Immature natural killer cell (primary cell): ENCODE results near the gene STIMATE. TPM values are rescaled to one million over a fixed set of nuclear protein-coding genes. Genes with fewer than 3 reads are reported as not detected.
A peak's percentile ranks its signal among the peaks of the same experiment; 100 is the strongest.

ENCODE experiments used
- DNase-seq, 3 donors: peaks; one replicate each; pipeline ENCODE4 v3.0.0; 2022; ENCODE audit warnings: mixed read lengths in 1 of 3
- H3K27ac Mint-ChIP-seq, 6 donors: one replicate each; pipeline ENCODE4 v1.8.0; 2020; ENCODE audit warnings: mixed read lengths in 6 of 6, mild to moderate bottlenecking in 5 of 6, inconsistent platforms in 4 of 6, moderate library complexity in 3 of 6
- H3K27me3 Mint-ChIP-seq, 3 donors: one replicate each; pipeline ENCODE4 v1.8.0; 2020 to 2021; ENCODE audit warnings: low read depth in 3 of 3, mild to moderate bottlenecking in 3 of 3, mixed read lengths in 3 of 3, moderate library complexity in 3 of 3, inconsistent platforms in 1 of 3
- H3K36me3 Mint-ChIP-seq, 3 donors: one replicate each; pipeline ENCODE4 v1.8.0; 2020; ENCODE audit warnings: mixed read lengths in 3 of 3, inconsistent platforms in 2 of 3, mild to moderate bottlenecking in 2 of 3
- H3K4me1 Mint-ChIP-seq, 2 donors: one replicate each; pipeline ENCODE4 v1.8.0; 2020; ENCODE audit warnings: inconsistent platforms in 2 of 2, mild to moderate bottlenecking in 2 of 2, mixed read lengths in 2 of 2, moderate library complexity in 1 of 2
- H3K4me3 Mint-ChIP-seq, 5 donors: one replicate each; pipeline ENCODE4 v1.8.0; 2020; ENCODE audit warnings: mild to moderate bottlenecking in 5 of 5, mixed read lengths in 5 of 5, inconsistent platforms in 3 of 5, moderate library complexity in 3 of 5
- H3K9me3 Mint-ChIP-seq, 6 donors: one replicate each; pipeline ENCODE4 v1.8.0; 2020; ENCODE audit warnings: mild to moderate bottlenecking in 6 of 6, mixed read lengths in 6 of 6, inconsistent platforms in 4 of 6, moderate library complexity in 3 of 6
- polyA plus RNA-seq, 3 donors: library from polyadenylated mRNA; unstranded; fragments of 300-500 nt; fragmentation: Illumina TruSeq; gene quantifications; one replicate each; pipeline ENCODE4 v1.2.3, GENCODE V29; 2021

The STIMATE gene
- polyA plus RNA-seq, 3 donors from 2014 or later = 3.3 to 11.0 (median 8.2) TPM

DNA sequence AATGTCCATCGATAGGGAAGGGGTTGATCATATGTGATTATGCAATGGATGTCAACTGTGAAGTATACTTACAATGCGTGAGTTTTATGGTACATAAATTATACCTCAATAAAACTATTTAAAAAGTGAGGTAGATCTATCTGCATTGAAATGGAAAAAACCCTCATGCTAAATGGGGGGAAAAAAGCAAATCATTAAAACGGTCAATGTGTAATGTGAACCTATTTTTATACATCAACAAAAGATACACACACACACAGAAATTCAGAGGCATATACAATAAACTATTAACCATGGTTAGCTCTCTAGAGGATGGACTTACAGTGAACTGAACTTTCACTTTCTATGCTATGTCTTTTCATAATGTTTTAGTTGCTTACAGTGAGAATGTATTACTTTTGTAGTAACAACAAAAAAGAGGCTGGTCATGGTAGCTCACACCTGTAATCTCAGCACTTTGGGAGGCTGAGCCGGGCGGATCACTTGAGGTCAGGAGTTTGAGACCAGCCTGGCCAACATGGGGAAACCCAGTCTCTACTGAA lies 23.1 kb downstream of the STIMATE start:
- peak overlapping the region in 3 of 6 donors; percentile 14 to 53 (median 24) for H3K27ac Mint-ChIP-seq
- peak overlapping the region; percentile 1 to 62 (median 47) for H3K4me3 Mint-ChIP-seq
- peaks cover 0 to 3% (median 1%) of the 10 kb centered on the region in 3 donors for H3K27me3 Mint-ChIP-seq
- no peak for DNase-seq
- H3K9me3 Mint-ChIP-seq = no peaks in the 10 kb centered on the region
- peaks cover 46 to 67% of the 10 kb centered on the region in 2 donors for H3K4me1 Mint-ChIP-seq
- H3K36me3 Mint-ChIP-seq = peaks cover 0 to 6% (median 3%) of the 10 kb centered on the region in 3 donors

DNA sequence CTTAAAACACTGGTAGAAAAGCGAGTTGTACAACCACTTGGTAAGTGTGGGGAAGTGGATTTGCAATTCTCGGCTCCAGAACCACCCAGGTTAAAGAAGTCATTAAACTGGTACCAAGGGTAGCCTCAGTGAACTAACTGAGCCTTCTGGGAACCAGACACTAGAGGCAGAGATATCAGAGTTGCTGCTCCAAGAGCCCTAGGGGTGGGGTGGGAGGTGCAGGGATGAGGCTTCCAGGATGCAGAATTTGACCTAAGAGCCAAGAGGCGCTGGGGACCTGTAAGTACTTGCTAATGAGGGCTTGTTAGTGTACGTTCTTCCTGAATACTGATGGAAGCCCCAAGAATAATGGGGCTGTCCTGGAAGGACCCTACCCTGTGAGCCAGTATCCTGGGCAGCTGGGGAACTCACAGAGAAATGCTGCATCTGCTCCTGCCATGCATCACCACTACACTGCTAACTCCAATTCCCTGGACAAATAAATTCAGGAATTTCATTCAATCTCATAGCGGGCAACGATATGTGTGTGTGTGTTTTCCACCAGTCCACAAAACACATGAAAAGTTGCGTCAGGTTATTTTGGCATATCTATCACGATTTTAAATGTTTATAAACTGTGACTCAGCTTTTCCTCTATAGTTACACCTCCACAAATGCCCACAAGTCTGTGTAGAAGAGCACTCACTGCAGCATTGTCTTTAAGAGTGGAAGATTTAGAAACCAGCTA lies 23.8 kb downstream of the STIMATE start:
- Mint-ChIP-seq H3K27me3 (peaks cover 0 to 3% (median 1%) of the 10 kb centered on the region in 3 donors), H3K36me3 (no peaks in the 10 kb centered on the region), H3K27ac (peak overlapping the region in 1 of 6 donors; percentile 17), H3K4me1 (peaks cover 46 to 62% of the 10 kb centered on the region in 2 donors), H3K9me3 (no peaks in the 10 kb centered on the region), H3K4me3 (no peak overlapping the region)
- no peak for DNase-seq

DNA sequence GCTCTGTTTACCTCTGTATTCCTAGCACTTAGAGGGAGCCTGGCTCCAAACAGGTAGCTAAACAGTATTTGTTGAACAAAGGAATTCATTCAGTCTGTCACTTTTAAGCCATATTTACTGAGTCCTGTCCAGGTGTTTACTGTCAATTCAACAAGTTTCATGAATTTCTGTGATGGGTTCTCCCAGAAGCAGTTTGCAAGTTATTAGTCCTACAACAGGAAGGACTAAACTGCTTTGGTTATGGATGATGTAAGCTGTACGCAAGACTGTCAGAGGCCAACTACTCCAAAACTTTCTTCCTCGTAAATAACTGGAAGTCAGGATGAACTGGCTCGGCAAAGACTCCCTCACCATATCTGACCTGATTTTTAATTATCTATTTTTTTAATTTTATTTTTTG lies 25.1 kb downstream of the STIMATE start:
- Mint-ChIP-seq H3K36me3 (no peaks in the 10 kb centered on the region), H3K27me3 (peaks cover 0 to 3% (median 1%) of the 10 kb centered on the region in 3 donors), H3K9me3 (no peaks in the 10 kb centered on the region), H3K27ac (no peak overlapping the region), H3K4me3 (no peak overlapping the region), H3K4me1 (peaks cover 46 to 61% of the 10 kb centered on the region in 2 donors)
- DNase-seq = no peak

DNA sequence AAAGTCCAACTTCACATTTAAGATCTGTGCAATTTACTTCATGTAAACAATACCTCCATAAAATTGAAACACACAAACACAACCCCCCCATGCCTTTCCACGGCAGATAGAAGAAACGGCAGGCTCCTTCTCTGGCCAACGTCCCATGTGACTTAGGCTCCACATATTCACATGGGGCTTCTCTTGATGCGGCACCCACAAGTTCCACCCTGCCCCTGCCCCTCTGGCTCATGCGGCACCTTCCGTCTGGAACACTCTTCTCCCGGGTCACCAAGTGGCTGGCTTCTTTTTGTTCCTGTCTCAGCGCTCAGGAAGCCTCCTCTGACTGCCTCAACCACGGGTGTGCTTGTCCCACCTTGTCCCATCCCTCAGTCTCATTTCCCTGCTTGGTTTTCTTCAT lies 25.6 kb downstream of the STIMATE start:
- no peak for DNase-seq
- Mint-ChIP-seq H3K9me3 (no peaks in the 10 kb centered on the region), H3K27me3 (peaks cover 0 to 3% (median 1%) of the 10 kb centered on the region in 3 donors), H3K36me3 (no peaks in the 10 kb centered on the region), H3K4me3 (no peak overlapping the region), H3K4me1 (peaks cover 46 to 61% of the 10 kb centered on the region in 2 donors), H3K27ac (peak overlapping the region in 1 of 6 donors; percentile 18)

DNA sequence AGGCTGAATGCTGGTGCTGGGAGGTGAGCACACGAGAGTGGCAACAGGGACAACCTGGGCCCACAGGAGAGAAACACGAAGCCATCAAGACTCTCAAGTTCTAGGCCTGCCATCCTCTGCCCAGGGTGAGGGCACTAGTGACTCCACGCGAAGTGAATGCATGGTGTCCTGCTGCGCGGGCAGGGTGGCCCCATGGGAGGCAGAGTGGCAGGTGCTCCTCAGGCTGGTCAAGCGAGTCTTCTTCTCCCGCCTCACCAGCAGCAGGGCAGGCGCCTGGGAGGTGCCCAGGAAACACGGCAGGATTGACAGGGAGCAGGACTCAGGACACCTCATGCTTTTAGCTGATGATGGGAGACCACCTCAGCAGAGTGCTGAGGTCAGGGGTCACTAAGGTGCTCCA lies 26.9 kb downstream of the STIMATE start:
- peaks cover 37 to 48% of the 10 kb centered on the region in 2 donors for H3K4me1 Mint-ChIP-seq
- H3K9me3 Mint-ChIP-seq = no peaks in the 10 kb centered on the region
- no peak overlapping the region for H3K27ac Mint-ChIP-seq
- peaks cover 4 to 8% (median 7%) of the 10 kb centered on the region in 3 donors for H3K36me3 Mint-ChIP-seq
- H3K27me3 Mint-ChIP-seq = peaks cover 0 to 6% (median 1%) of the 10 kb centered on the region in 3 donors
- no peak overlapping the region for H3K4me3 Mint-ChIP-seq
- no peak for DNase-seq

DNA sequence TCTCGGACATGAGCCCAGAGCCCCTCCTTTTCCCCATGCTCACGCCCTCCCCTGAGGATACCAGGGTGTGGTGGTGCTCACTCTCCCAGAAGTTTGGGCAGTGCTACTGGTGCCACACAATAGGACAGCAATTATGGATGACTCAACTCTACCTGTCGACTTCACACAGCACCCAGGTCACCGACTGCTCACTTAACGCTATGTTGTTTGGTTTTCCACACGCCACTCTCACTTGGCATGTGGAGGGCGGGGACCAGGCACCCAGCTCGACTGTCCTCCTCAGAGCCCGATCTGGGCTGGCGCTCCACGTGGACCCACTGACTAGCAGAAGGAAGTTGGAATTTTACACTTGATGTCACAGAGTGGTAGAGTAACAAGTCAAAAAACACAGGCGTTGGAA lies 30.9 kb downstream of the STIMATE start:
- DNase-seq = no peak
- peaks cover 0 to 3% (median 1%) of the 10 kb centered on the region in 3 donors for H3K27me3 Mint-ChIP-seq
- peaks cover 11 to 27% of the 10 kb centered on the region in 2 donors for H3K4me1 Mint-ChIP-seq
- H3K27ac Mint-ChIP-seq = no peak overlapping the region
- H3K4me3 Mint-ChIP-seq = no peak overlapping the region
- H3K9me3 Mint-ChIP-seq = peaks cover 0 to 9% (median 3%) of the 10 kb centered on the region in 6 donors
- H3K36me3 Mint-ChIP-seq = peaks cover 16 to 27% (median 16%) of the 10 kb centered on the region in 3 donors

DNA sequence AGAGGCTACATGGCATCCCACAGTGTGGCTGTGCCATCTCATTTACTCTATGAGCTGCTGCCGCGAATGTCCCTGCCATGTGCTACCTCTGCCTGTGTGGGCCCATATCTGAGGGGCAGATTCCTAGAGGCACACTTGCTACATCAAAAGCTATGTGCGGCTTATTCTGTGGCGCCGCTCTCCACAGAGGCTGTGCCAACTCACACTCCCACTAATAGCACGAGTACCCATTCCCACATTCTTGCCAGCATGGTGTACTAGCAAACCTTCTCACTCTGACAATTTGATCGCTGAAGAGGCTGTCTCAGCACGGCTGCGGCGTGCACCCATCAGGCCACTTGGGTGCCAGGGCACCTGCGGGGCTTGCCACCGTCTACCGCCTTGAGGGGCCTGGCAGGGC lies 31.4 kb downstream of the STIMATE start:
- DNase-seq = no peak
- Mint-ChIP-seq H3K27ac (no peak overlapping the region), H3K9me3 (peaks cover 0 to 9% (median 3%) of the 10 kb centered on the region in 6 donors), H3K4me3 (no peak overlapping the region), H3K27me3 (peaks cover 0 to 4% (median 3%) of the 10 kb centered on the region in 3 donors), H3K36me3 (peaks cover 16 to 27% (median 16%) of the 10 kb centered on the region in 3 donors), H3K4me1 (peaks cover 11 to 25% of the 10 kb centered on the region in 2 donors)

DNA sequence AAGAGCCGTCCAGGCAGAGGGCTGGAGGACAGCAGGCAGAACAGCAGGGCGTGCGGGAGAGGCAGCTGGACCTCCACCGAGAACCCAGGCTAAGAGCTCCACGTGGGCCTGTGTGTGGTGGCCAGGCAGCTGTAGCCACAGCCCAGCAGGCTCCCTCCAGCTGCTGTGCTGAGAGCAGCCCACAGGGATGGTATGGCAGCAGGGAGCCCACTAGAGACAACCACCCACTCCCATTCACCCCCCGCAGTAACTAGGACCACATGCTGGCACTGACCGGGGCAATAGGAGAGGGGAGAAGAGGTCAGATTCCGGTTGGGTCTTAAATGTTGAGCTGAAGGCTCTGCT lies 37.0 kb downstream of the STIMATE start:
- H3K27me3 Mint-ChIP-seq = peaks cover 0 to 3% (median 0%) of the 10 kb centered on the region in 3 donors
- H3K9me3 Mint-ChIP-seq = peaks cover 0 to 9% (median 3%) of the 10 kb centered on the region in 6 donors
- H3K4me1 Mint-ChIP-seq = peaks cover 3 to 11% of the 10 kb centered on the region in 2 donors
- peak overlapping the region in 2 of 6 donors; percentile 32 to 71 for H3K27ac Mint-ChIP-seq
- H3K4me3 Mint-ChIP-seq = no peak overlapping the region
- DNase-seq = no peak
- H3K36me3 Mint-ChIP-seq = peaks cover 12 to 19% (median 14%) of the 10 kb centered on the region in 3 donors

DNA sequence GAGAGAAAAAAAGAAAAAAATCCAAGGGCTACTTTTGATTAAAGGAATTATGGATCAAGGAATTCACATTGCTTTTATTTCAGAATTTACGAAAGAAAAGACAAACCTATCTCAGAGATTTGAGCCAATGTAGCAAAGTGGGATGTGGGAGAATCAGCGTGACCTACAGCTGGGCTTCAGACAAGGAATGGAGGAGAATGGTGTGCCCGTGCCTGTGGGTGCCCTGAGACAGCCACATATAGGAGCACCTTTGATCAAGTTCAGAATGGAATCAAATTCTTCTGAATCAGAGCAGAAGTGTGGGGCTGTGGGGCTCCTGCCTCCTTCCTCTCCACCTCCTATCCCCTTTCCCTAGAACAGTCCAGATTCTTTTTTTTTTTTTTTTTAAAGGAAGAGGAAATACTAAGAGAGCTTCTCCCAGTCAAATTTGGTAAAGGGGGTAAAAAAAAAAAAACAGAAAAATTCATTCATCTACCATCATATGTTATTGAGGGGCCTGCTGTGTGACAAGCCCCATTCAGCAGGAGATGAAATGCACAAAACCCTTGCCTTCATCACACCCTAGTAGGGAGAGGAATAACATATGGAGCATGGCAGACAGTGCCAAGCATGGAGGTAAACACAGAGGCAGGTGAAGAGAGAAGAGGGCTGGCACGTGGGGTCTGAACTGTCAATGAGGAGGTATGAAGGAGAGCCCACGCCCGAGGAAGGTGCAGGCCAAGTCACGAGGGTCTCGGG lies 37.5 kb downstream of the STIMATE start:
- Mint-ChIP-seq H3K27ac (peak overlapping the region in 2 of 6 donors; percentile 32 to 71), H3K4me3 (no peak overlapping the region), H3K4me1 (peaks cover 3 to 11% of the 10 kb centered on the region in 2 donors), H3K9me3 (peaks cover 0 to 5% (median 1%) of the 10 kb centered on the region in 6 donors), H3K36me3 (peaks cover 10 to 16% (median 12%) of the 10 kb centered on the region in 3 donors), H3K27me3 (peaks cover 0 to 3% (median 0%) of the 10 kb centered on the region in 3 donors)
- no peak for DNase-seq

DNA sequence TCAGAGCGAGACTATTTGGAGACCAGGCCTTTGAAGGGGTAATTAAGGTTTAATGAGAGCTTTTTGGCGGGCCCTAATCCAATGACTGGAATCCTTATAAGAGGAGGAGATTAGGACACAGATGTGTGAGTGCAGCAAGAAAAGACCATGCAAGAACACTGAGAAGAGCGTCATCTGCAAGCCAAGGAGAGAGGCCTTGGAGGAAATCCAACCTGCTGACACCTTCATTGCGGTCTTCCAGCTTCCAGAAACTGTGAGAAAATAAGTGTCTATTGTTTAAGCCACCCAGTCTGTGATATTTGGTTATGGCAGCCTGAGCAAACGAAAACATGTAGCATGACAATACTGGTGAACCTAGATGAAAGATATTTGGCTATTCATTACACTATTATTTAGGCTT lies 39.5 kb downstream of the STIMATE start:
- Mint-ChIP-seq H3K4me1 (peaks cover 1 to 5% of the 10 kb centered on the region in 2 donors), H3K36me3 (peaks cover 6 to 8% (median 7%) of the 10 kb centered on the region in 3 donors), H3K4me3 (no peak overlapping the region), H3K9me3 (no peaks in the 10 kb centered on the region), H3K27ac (no peak overlapping the region), H3K27me3 (peaks cover 0 to 3% (median 0%) of the 10 kb centered on the region in 3 donors)
- DNase-seq = no peak

DNA sequence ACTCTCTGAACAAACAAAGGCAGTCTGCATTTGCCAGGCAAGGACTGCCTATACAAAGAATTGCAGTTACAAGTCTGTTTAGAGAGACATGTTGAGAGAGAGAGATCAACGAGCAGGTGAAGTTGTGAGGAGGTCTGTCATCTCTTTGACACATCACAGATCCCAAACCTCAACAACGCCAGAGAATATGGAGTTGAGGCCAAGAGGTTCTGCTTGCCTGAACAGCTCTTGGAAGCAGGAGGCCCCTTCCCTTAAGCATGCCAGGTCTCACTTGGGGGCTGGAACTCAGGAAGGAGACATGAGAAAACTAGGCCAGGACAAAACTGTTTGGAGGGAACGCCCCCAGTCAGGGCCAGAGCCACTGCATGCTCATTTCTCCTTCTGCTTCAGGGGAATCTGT lies 40.2 kb downstream of the STIMATE start:
- peaks cover 3 to 8% (median 4%) of the 10 kb centered on the region in 3 donors for H3K36me3 Mint-ChIP-seq
- H3K4me1 Mint-ChIP-seq = peaks cover 0 to 1% of the 10 kb centered on the region in 2 donors
- H3K27me3 Mint-ChIP-seq = peaks cover 0 to 3% (median 0%) of the 10 kb centered on the region in 3 donors
- DNase-seq = no peak
- H3K4me3 Mint-ChIP-seq = no peak overlapping the region
- H3K27ac Mint-ChIP-seq = no peak overlapping the region
- H3K9me3 Mint-ChIP-seq = no peaks in the 10 kb centered on the region

DNA sequence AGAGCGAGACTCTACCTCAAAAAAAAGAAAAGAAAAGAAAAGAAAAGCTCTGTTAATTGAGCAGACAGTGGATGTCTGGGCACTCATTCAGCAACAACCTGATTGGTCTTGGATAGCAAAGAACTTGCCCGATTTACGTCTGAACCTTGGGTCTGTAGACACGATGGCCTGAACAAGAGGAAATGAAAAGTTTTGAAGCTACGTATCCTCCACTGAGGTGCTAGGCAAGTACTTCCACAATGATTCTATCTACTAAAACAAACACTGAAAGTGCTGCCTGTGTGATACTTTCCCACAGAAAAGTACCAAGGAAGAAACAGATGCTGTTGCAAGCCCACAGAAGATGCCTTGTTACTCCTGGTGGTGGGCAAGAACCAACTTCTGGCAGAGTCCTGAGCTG lies 40.7 kb downstream of the STIMATE start:
- peaks cover 3 to 11% (median 4%) of the 10 kb centered on the region in 3 donors for H3K36me3 Mint-ChIP-seq
- no peak for DNase-seq
- H3K4me1 Mint-ChIP-seq = peaks cover 0 to 1% of the 10 kb centered on the region in 2 donors
- H3K9me3 Mint-ChIP-seq = no peaks in the 10 kb centered on the region
- H3K27ac Mint-ChIP-seq = no peak overlapping the region
- peaks cover 0 to 3% (median 0%) of the 10 kb centered on the region in 3 donors for H3K27me3 Mint-ChIP-seq
- no peak overlapping the region for H3K4me3 Mint-ChIP-seq

DNA sequence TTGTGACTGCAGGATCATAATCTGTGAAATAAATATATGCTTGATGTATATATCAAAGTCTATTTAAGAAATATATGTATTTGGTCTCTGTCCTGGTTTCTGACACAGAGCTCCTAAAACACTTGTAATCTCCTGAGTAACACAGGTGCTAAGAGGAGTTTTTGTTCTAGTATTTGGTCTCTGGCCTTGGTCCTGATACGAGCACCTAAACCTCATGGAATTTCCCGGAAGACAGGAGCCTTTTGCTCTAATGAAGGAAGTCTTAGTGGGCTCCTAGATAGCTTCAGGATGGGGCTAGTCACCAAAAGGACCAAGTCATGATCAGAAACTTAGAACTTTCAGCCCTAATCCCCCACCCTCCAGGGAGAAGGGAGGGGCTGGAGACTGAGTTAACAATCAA lies 43.3 kb downstream of the STIMATE start:
- DNase-seq = no peak
- Mint-ChIP-seq H3K27ac (no peak overlapping the region), H3K4me1 (peaks cover 0 to 1% of the 10 kb centered on the region in 2 donors), H3K9me3 (no peaks in the 10 kb centered on the region), H3K27me3 (no peaks in the 10 kb centered on the region), H3K4me3 (no peak overlapping the region), H3K36me3 (peaks cover 3 to 12% (median 6%) of the 10 kb centered on the region in 3 donors)

DNA sequence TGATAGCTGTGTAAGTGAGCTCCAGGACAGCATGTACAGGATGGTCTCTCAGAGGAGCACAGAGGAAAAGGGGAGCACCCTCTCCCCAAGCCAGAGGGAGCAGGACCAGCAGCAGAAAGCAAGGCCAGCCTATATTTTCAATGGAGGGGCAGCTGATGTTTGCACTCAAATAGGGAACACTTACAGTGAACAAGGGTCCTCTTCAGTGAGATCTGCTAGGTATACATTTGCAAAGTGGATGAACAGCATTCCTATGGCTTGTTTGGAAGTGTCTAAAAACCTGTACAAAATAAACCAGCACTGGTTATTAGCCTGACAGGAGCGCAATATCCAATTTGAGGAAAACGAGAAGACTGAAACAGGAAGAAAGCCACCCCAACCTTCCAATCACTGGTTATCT lies 44.9 kb downstream of the STIMATE start:
- no peaks in the 10 kb centered on the region for H3K9me3 Mint-ChIP-seq
- H3K4me1 Mint-ChIP-seq = no peaks in the 10 kb centered on the region
- DNase-seq = no peak
- H3K36me3 Mint-ChIP-seq = peaks cover 6 to 21% (median 7%) of the 10 kb centered on the region in 3 donors
- no peak overlapping the region for H3K27ac Mint-ChIP-seq
- H3K4me3 Mint-ChIP-seq = no peak overlapping the region
- H3K27me3 Mint-ChIP-seq = no peaks in the 10 kb centered on the region
